ENCODE measurements around the gene THEMIS.

- TF ChIP-seq POLR2AphosphoS5 (IDR thresholded peaks at IDR 0.05; ENCODE audit: low read depth, low read length), result no peak
- TF ChIP-seq POLR2A (IDR thresholded peaks at IDR 0.05; ENCODE audit: low read depth, low read length), result no peak
Observed at GRCh38 chr6:127914240-127914639, 13.4 kb upstream of the THEMIS start.
